IMR-90 (cell line): ENCODE results near the gene ERMP1. TPM values are rescaled to one million over a fixed set of nuclear protein-coding genes. Genes with fewer than 3 reads are reported as not detected.
"Not testable (repeated sequence)": the region's sequence is repeated elsewhere in the genome, so short reads cannot be mapped to it uniquely, and the experiment has no call there.

ENCODE experiments used
- ATAC-seq: fragments of 200-7000 bp; cut with Tn5 transposase; 2 replicates; pipeline ENCODE4 v1.9.1; 2020; ENCODE audit warnings: low read depth, mild to moderate bottlenecking, moderate library complexity
- BruUV-seq: library from RNA; stranded (reverse); fragments of 400-500 nt; replicated peaks from 2 replicates; lab custom pipeline; 2021; lab: Mats Ljungman, UMichigan
- CTCF ChIA-PET: fragments of 300-600 bp; formaldehyde crosslinking; extraction: SDS; loops from one replicate; lab custom pipeline; 2021; ENCODE audit warnings: antibody characterized with exemption; lab: Yijun Ruan, JAX
- POLR2A ChIA-PET: fragments of 300-600 bp; sonication (Branson Sonifier 250); formaldehyde crosslinking; loops from one replicate; lab custom pipeline; 2022; ENCODE audit warnings: antibody characterized with exemption; ENCODE audit not compliant: unreplicated experiment; lab: Charles Lee
- DNase-seq: peaks from one replicate; pipeline ENCODE4 v3.0.0; 2013
- H2AFZ ChIP-seq: replicated peaks from 2 replicates; pipeline ENCODE3; 2013; ENCODE audit warnings: low read length, mild to moderate bottlenecking; ENCODE audit not compliant: poor library complexity
- H2AK5ac ChIP-seq: 2 replicates; pipeline ENCODE4 v1.6.1; 2013; ENCODE audit warnings: low read depth, low read length, inconsistent platforms
- H2AK9ac ChIP-seq: replicated peaks from 2 replicates; pipeline ENCODE3; 2013; ENCODE audit warnings: mild to moderate bottlenecking, low read depth, low read length, moderate library complexity; ENCODE audit not compliant: poor library complexity
- H2BK120ac ChIP-seq: 2 replicates; pipeline ENCODE4 v1.6.1; 2013; ENCODE audit warnings: low read depth, low read length, inconsistent platforms
- H2BK15ac ChIP-seq: 3 replicates; pipeline ENCODE4 v1.6.1; 2013; ENCODE audit warnings: low read depth, low read length, inconsistent platforms
- H2BK20ac ChIP-seq: 2 replicates; pipeline ENCODE4 v1.6.1; 2013; ENCODE audit warnings: low read depth, mild to moderate bottlenecking, inconsistent platforms, low read length, moderate library complexity
- H2BK5ac ChIP-seq: 2 replicates; pipeline ENCODE4 v1.6.1; 2013; ENCODE audit warnings: mild to moderate bottlenecking, low read depth, low read length, inconsistent platforms; ENCODE audit not compliant: poor library complexity, severe bottlenecking
- H3K14ac ChIP-seq: replicated peaks from 2 replicates; pipeline ENCODE4 v1.6.1; 2013; ENCODE audit warnings: low read depth, low read length, inconsistent platforms
- H3K18ac ChIP-seq: 2 replicates; pipeline ENCODE4 v1.6.1; 2013; ENCODE audit warnings: low read depth, low read length, control low read depth
- H3K23ac ChIP-seq: 2 replicates; pipeline ENCODE4 v1.6.1; 2013; ENCODE audit warnings: low read depth, low read length, inconsistent platforms
- H3K27ac ChIP-seq: 2 replicates; pipeline ENCODE4 v1.5.1; 2013; ENCODE audit warnings: mild to moderate bottlenecking, control low read depth, low read length; ENCODE audit not compliant: insufficient read depth
- H3K27me3 ChIP-seq: 2 replicates; pipeline ENCODE4 v1.6.1; 2013; ENCODE audit warnings: low read length; ENCODE audit not compliant: control insufficient read depth, insufficient read depth
- H3K36me3 ChIP-seq: 2 replicates; pipeline ENCODE4 v1.6.1; 2013; ENCODE audit warnings: low read length, mixed read lengths; ENCODE audit not compliant: control insufficient read depth, insufficient read depth
- H3K4ac ChIP-seq: 2 replicates; pipeline ENCODE4 v1.6.1; 2013; ENCODE audit warnings: low read depth, low read length, inconsistent platforms
- H3K4me1 ChIP-seq: 2 replicates; pipeline ENCODE4 v1.6.1; 2013; ENCODE audit warnings: low read length, mixed read lengths; ENCODE audit not compliant: control insufficient read depth, insufficient read depth
- H3K4me2 ChIP-seq: 2 replicates; pipeline ENCODE4 v1.6.1; 2013; ENCODE audit warnings: low read depth, mild to moderate bottlenecking, control low read depth, low read length, moderate library complexity
- H3K4me3 ChIP-seq: 2 replicates; pipeline ENCODE4 v1.5.1; 2013; ENCODE audit warnings: low read depth, mild to moderate bottlenecking, control low read depth, low read length, moderate library complexity; ENCODE audit not compliant: insufficient read depth
- H3K56ac ChIP-seq: 2 replicates; pipeline ENCODE4 v1.6.1; 2013; ENCODE audit warnings: low read length, inconsistent platforms; ENCODE audit not compliant: insufficient read depth; ENCODE audit errors: extremely low read depth
- H3K79me1 ChIP-seq, 2 experiments: 2 replicates each; pipeline ENCODE4 v1.6.1; 2013; ENCODE audit warnings: low read length in 2 of 2, inconsistent platforms in 1 of 2, low read depth in 1 of 2
- H3K9ac ChIP-seq: 2 replicates; pipeline ENCODE4 v1.6.1; 2013; ENCODE audit warnings: low read depth, low read length, control low read depth
- H3K9me1 ChIP-seq: 2 replicates; pipeline ENCODE4 v1.6.1; 2013; ENCODE audit warnings: low read length, inconsistent platforms; ENCODE audit not compliant: insufficient read depth
- H3K9me3 ChIP-seq: 2 replicates; pipeline ENCODE4 v1.6.1; 2013; ENCODE audit warnings: low read length; ENCODE audit not compliant: control insufficient read depth, insufficient read depth
- H4K20me1 ChIP-seq: 2 replicates; pipeline ENCODE4 v1.6.1; 2013; ENCODE audit warnings: low read length, inconsistent platforms; ENCODE audit not compliant: insufficient read depth
- H4K5ac ChIP-seq: 2 replicates; pipeline ENCODE4 v1.6.1; 2013; ENCODE audit warnings: mild to moderate bottlenecking, low read depth, low read length, control low read depth
- H4K8ac ChIP-seq, 2 experiments: 2 replicates each; pipeline ENCODE4 v1.6.1; 2013; ENCODE audit warnings: low read depth in 2 of 2, low read length in 2 of 2, control low read depth in 1 of 2, inconsistent platforms in 1 of 2
- H4K91ac ChIP-seq: 2 replicates; pipeline ENCODE4 v1.6.1; 2013; ENCODE audit warnings: low read depth, low read length, inconsistent platforms; ENCODE audit not compliant: insufficient read depth
- WGBS, 2 experiments: methylation state at CpG; one replicate each; pipeline versions ENCODE4 v1.1.5 to v1.1.7; 2013; ENCODE audit warnings: missing lambda C conversion rate in 2 of 2; ENCODE audit not compliant: insufficient read length in 1 of 2; ENCODE audit errors: extremely low coverage in 2 of 2; 5-methylcytosine and 5-hydroxymethylcytosine counted together
- dilution Hi-C: fragments of 300-500 bp; cut with HindIII; formaldehyde crosslinking; loops from one replicate; pipeline ENCODE4 v1.14.3; 2018; ENCODE audit warnings: low sequenced_read_pairs; ENCODE audit not compliant: unreplicated experiment
- in situ Hi-C: fragments of 300-500 bp; cut with MboI; formaldehyde crosslinking; loops from 3 replicates; pipeline ENCODE4 v1.14.3; 2019; ENCODE audit warnings: low sequenced_read_pairs, inconsistent platforms, mixed read lengths
- intact Hi-C: fragments of 100-400 bp; cut with micrococcal nuclease; formaldehyde crosslinking; loops from 2 replicates; pipeline ENCODE4 v1.10.0; 2022
- polyA plus RNA-seq, 3 experiments: library from polyadenylated mRNA; depleted of rRNA; stranded (reverse); fragments of >200 nt; gene quantifications; 2 replicates each; pipeline ENCODE4 v1.2.3, GENCODE V29; 2012; ENCODE audit warnings: low replicate concordance in 1 of 3
- total RNA-seq: library from RNA; depleted of rRNA; stranded (reverse); fragments of >200 nt; gene quantifications from 2 replicates; pipeline ENCODE4 v1.2.3, GENCODE V29; 2012

Gene ERMP1
- total and polyA plus RNA-seq, 2 of the 4 experiments (the other 2 are of a cell fraction) = 2.2 to 4.7 TPM

DNA sequence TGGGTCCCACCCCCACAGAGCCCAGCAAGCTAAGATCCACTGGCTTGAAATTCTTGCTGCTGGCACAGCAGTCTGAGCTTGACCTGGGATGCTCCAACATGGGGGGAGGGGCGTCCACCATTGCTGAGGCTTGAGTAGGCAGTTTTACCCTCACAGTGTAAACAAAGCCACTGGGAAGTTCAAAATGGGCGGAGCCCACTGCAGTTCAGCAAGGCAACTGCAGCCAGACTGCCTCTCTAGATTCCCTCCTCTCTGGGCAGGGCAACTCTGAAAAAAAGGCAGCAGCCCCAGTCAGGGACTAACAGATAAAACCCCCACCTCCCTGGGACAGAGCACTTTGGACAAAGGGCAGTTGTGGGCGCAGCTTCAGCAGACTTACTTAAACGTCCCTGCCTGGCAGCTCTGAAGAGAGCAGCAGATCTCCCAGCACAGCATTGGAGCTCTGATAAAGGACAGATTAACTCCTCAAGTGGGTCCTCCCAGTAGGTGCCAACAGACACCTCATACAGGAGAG lies 53.2 kb downstream of the ERMP1 start:
- POLR2A ChIA-PET, in situ Hi-C loops: not testable (repeated sequence)

More for the DNA sequence above, 53.2 kb downstream of the ERMP1 start:
- H2AFZ ChIP-seq, ATAC-seq, H3K27ac ChIP-seq, H3K27me3 ChIP-seq, H2AK5ac ChIP-seq, H2AK9ac ChIP-seq, H4K91ac ChIP-seq, H3K23ac ChIP-seq, intact Hi-C loops, H3K14ac ChIP-seq, H4K5ac ChIP-seq, H3K4me3 ChIP-seq, BruUV-seq, H2BK120ac ChIP-seq, dilution Hi-C loops, H3K9me1 ChIP-seq, DNase-seq, CTCF ChIA-PET, H2BK20ac ChIP-seq, H3K4ac ChIP-seq, H3K79me1 ChIP-seq, H3K56ac ChIP-seq, H4K20me1 ChIP-seq, H4K8ac ChIP-seq, H2BK15ac ChIP-seq, H3K4me2 ChIP-seq, H3K18ac ChIP-seq, H3K4me1 ChIP-seq, H2BK5ac ChIP-seq, H3K9ac ChIP-seq: not testable (repeated sequence)
- WGBS, 2 experiments = 100% methylated on average over 1 of the region's 4 CpGs; no CpG with 5 or more reads in 1 of the 2 experiments
- Histone ChIP-seq H3K9me3 (peaks cover 20% of the 10 kb centered on the region), H3K36me3 (peaks cover 29% of the 10 kb centered on the region)
